OCI-LY7 (cell line): ENCODE data around the gene MMP15. TPM values are rescaled to one million over a fixed set of nuclear protein-coding genes. Genes with fewer than 3 reads are reported as not detected.
"Not testable (repeated sequence)": the region's sequence is repeated elsewhere in the genome, so short reads cannot be mapped to it uniquely, and the experiment has no call there.

Experiments used
- BruUV-seq: library from RNA; stranded (reverse); fragments of 400-500 nt; replicated peaks from 2 replicates; lab custom pipeline; 2021; lab: Mats Ljungman, UMichigan
- CTCF ChIA-PET: fragments of 300-600 bp; sonication (Branson Sonifier 250); formaldehyde crosslinking; loops from one replicate; lab custom pipeline; 2022; ENCODE audit warnings: antibody characterized with exemption; ENCODE audit not compliant: unreplicated experiment; lab: Charles Lee
- POLR2A ChIA-PET: fragments of 300-600 bp; sonication (Branson Sonifier 250); formaldehyde crosslinking; loops from one replicate; lab custom pipeline; 2022; ENCODE audit warnings: antibody characterized with exemption; lab: Charles Lee
- DNase-seq: peaks from one replicate; pipeline ENCODE4 v3.0.0-alpha.2; 2015; ENCODE audit warnings: low spot score
- H2AFZ ChIP-seq: fragments of 200-600 bp; sonication (generic), shearing (Covaris generic); 2 replicates; pipeline ENCODE4 v1.6.1; 2014; ENCODE audit warnings: mild to moderate bottlenecking, antibody characterized with exemption, low read length, moderate library complexity
- H3K27ac ChIP-seq: fragments of 200-600 bp; sonication (generic); 2 replicates; pipeline ENCODE4 v1.5.1; 2014; ENCODE audit warnings: mixed run types, low read depth, mild to moderate bottlenecking, moderate library complexity, low read length, inconsistent platforms; ENCODE audit not compliant: poor library complexity, severe bottlenecking
- H3K36me3 ChIP-seq: fragments of 200-600 bp; sonication (generic); 2 replicates; pipeline ENCODE4 v1.6.1; 2014; ENCODE audit warnings: mild to moderate bottlenecking, antibody characterized with exemption, low read length, moderate library complexity, mixed read lengths; ENCODE audit not compliant: insufficient read depth
- H3K4me1 ChIP-seq: fragments of 200-600 bp; sonication (generic); 2 replicates; pipeline ENCODE4 v1.5.1; 2014; ENCODE audit warnings: mild to moderate bottlenecking, low read length; ENCODE audit not compliant: insufficient read depth, poor library complexity, severe bottlenecking
- H3K4me2 ChIP-seq: fragments of 200-600 bp; sonication (generic); 2 replicates; pipeline ENCODE4 v1.6.1; 2014; ENCODE audit warnings: mild to moderate bottlenecking, low read length
- H3K4me3 ChIP-seq: fragments of 200-600 bp; sonication (generic); 2 replicates; pipeline ENCODE4 v1.5.1; 2014; ENCODE audit warnings: mild to moderate bottlenecking, low read depth, low read length; ENCODE audit not compliant: poor library complexity, severe bottlenecking
- H3K79me2 ChIP-seq: fragments of 200-600 bp; sonication (generic); 2 replicates; pipeline ENCODE4 v1.6.1; 2016; ENCODE audit warnings: low read depth, mild to moderate bottlenecking, low read length, moderate library complexity, mixed read lengths; ENCODE audit not compliant: insufficient read depth
- H3K9me2 ChIP-seq: fragments of 200-600 bp; sonication (generic); 2 replicates; pipeline ENCODE4 v1.6.1; 2016; ENCODE audit warnings: mild to moderate bottlenecking, low read length, mixed read lengths; ENCODE audit not compliant: insufficient read depth
- H3K9me3 ChIP-seq: fragments of 200-600 bp; sonication (generic); 2 replicates; pipeline ENCODE4 v1.6.1; 2014; ENCODE audit warnings: mild to moderate bottlenecking, mixed run types, low read length, mixed read lengths
- H4K20me1 ChIP-seq: fragments of 200-600 bp; sonication (generic); 2 replicates; pipeline ENCODE4 v1.6.1; 2014; ENCODE audit warnings: mild to moderate bottlenecking, antibody characterized with exemption, low read length, moderate library complexity, mixed read lengths; ENCODE audit not compliant: insufficient read depth
- CTCF ChIP-seq: fragments of 200-600 bp; sonication (generic); conservative IDR thresholded peaks from 2 replicates; pipeline ENCODE4 v1.5.1; 2014; ENCODE audit warnings: mild to moderate bottlenecking, antibody characterized with exemption, low read length, moderate library complexity, mixed read lengths
- EZH2phosphoT487 ChIP-seq: fragments of 200-600 bp; sonication (generic); IDR thresholded peaks from 2 replicates; pipeline ENCODE4 v1.6.1; 2018; ENCODE audit warnings: low read depth, borderline replicate concordance, mild to moderate bottlenecking, mixed run types, antibody characterized with exemption, low read length, moderate library complexity, mixed read lengths
- intact Hi-C: fragments of 100-400 bp; cut with micrococcal nuclease; formaldehyde crosslinking; loops from one replicate; pipeline ENCODE4 v1.10.0; 2022; ENCODE audit not compliant: unreplicated experiment
- total RNA-seq, 2 experiments: library from RNA; depleted of rRNA in 1 of 2; stranded (reverse); fragments of >200 nt in 1 of 2; shearing (Covaris generic) in 1 of 2; gene quantifications; 2 replicates each; pipeline ENCODE4 v1.2.3, GENCODE V29; 2014 to 2022

MMP15 gene
- total RNA-seq, 2 experiments from 2014 or later: 0.21 TPM; not detected in 1

GRCh38 chr16:58094026-58094425 lies 68.5 kb downstream of the MMP15 start:
- intact Hi-C loops: no loop called here
- no peaks in the 10 kb centered on the region for H3K79me2 ChIP-seq
- no TSS peak for BruUV-seq
- no peak overlapping the region for H3K4me2 ChIP-seq
- ChIA-PET CTCF (no interaction called here), POLR2A (no interaction called here)
- TF ChIP-seq CTCF (no peak), EZH2phosphoT487 (no peak)
- no peak overlapping the region for H3K4me3 ChIP-seq
- DNase-seq: no peak
- H4K20me1 ChIP-seq: no peaks in the 10 kb centered on the region
- no peaks in the 10 kb centered on the region for H3K4me1 ChIP-seq
- H3K9me3 ChIP-seq: no peaks in the 10 kb centered on the region
- no peak overlapping the region for H2AFZ ChIP-seq
- no peak overlapping the region for H3K27ac ChIP-seq
- no peaks in the 10 kb centered on the region for H3K9me2 ChIP-seq
- H3K36me3 ChIP-seq: no peaks in the 10 kb centered on the region

- Histone ChIP-seq H3K27ac (no peak overlapping the region), H2AFZ (no peak overlapping the region), H3K4me3 (no peak overlapping the region), H3K9me3 (no peaks in the 10 kb centered on the region), H3K4me2 (no peak overlapping the region), H3K9me2 (no peaks in the 10 kb centered on the region), H3K36me3 (no peaks in the 10 kb centered on the region), H4K20me1 (no peaks in the 10 kb centered on the region), H3K79me2 (no peaks in the 10 kb centered on the region), H3K4me1 (no peaks in the 10 kb centered on the region)
- ChIA-PET CTCF (no interaction called here), POLR2A (interaction anchor here (0.6 kb wide), 1 partner anchor 278 kb away, joined by 3 read pairs; no protein-coding TSS in a partner anchor)
- BruUV-seq: no TSS peak
- TF ChIP-seq EZH2phosphoT487: no peak
- intact Hi-C loops: no loop called here
- peak; percentile 18 for DNase-seq
Observed at GRCh38 chr16:58094791-58095574, 69.4 kb downstream of the MMP15 start.

GRCh38 chr16:58095575-58095960 lies 70.0 kb downstream of the MMP15 start:
- H2AFZ ChIP-seq, H3K36me3 ChIP-seq, intact Hi-C loops, H3K4me1 ChIP-seq, H3K4me3 ChIP-seq, H3K9me3 ChIP-seq, H3K27ac ChIP-seq, BruUV-seq, H3K4me2 ChIP-seq, CTCF ChIA-PET, H3K79me2 ChIP-seq, H3K9me2 ChIP-seq, H4K20me1 ChIP-seq, DNase-seq: not testable (repeated sequence)
- POLR2A ChIA-PET: interaction anchor here (0.6 kb wide), 1 partner anchor 279 kb away, joined by 3 read pairs; no protein-coding TSS in a partner anchor
